Sigmoid colon (tissue), 7 donors: ENCODE data around the gene CDK9. TPM values are rescaled to one million over a fixed set of nuclear protein-coding genes. Genes with fewer than 3 reads are reported as not detected.
A peak's percentile ranks its signal among the peaks of the same experiment; 100 is the strongest.

Experiments
- DNase-seq: peaks from one replicate; pipeline ENCODE4 v3.0.0-alpha.2; 2019
- H3K27ac ChIP-seq, 4 donors: fragments of 200-600 bp; sonication (generic); one replicate each; pipeline ENCODE4 v1.5.1; 2016 to 2019; ENCODE audit warnings: mild to moderate bottlenecking in 1 of 4
- H3K27me3 ChIP-seq, 3 donors: fragments of 200-600 bp; sonication (generic); one replicate each; pipeline ENCODE4 v1.5.1; 2019; ENCODE audit warnings: mild to moderate bottlenecking in 1 of 3
- H3K36me3 ChIP-seq, 4 donors: fragments of 200-600 bp; sonication (generic); one replicate each; pipeline ENCODE4 v1.5.1; 2016 to 2019
- H3K4me1 ChIP-seq, 4 donors: fragments of 200-600 bp; sonication (generic); one replicate each; pipeline ENCODE4 v1.5.1; 2017 to 2019
- H3K4me3 ChIP-seq, 4 donors: fragments of 200-600 bp; sonication (generic); one replicate each; pipeline ENCODE4 v1.5.1; 2017 to 2019; ENCODE audit warnings: mild to moderate bottlenecking in 2 of 4, moderate library complexity in 1 of 4
- H3K9me3 ChIP-seq, 4 donors: fragments of 200-600 bp in 3 of 4; sonication (generic) in 3 of 4; one replicate each; pipeline versions ENCODE4 v1.5.1 to v1.6.1; 2013 to 2019
- CTCF ChIP-seq, 4 experiments: fragments of 450-650 bp in 3 of 4; fragments of 200-600 bp in 1 of 4; IDR thresholded peaks; one replicate each; pipeline ENCODE4 v1.5.1; 2016 to 2019; ENCODE audit warnings: antibody characterized with exemption in 4 of 4, mild to moderate bottlenecking in 3 of 4, moderate library complexity in 2 of 4
- EP300 ChIP-seq, 4 donors: sonication (generic); formaldehyde crosslinking; IDR thresholded peaks; one replicate each; pipeline ENCODE4 v1.6.1; 2017; ENCODE audit warnings: antibody characterized with exemption in 4 of 4
- POLR2A ChIP-seq, 2 donors: fragments of 450-650 bp; IDR thresholded peaks; one replicate each; pipeline ENCODE4 v1.6.1; 2016; ENCODE audit warnings: antibody characterized with exemption in 2 of 2, mild to moderate bottlenecking in 2 of 2, moderate library complexity in 2 of 2
- POLR2AphosphoS5 ChIP-seq, 4 donors: sonication (generic); formaldehyde crosslinking; IDR thresholded peaks; one replicate each; pipeline ENCODE4 v1.6.1; 2017; ENCODE audit warnings: antibody characterized with exemption in 4 of 4
- WGBS, 2 donors: extraction: QIAGEN DNeasy Blood & Tissue Kit; methylation state at CpG; one replicate each; pipeline ENCODE4 v1.1.7; 2013; 5-methylcytosine and 5-hydroxymethylcytosine counted together
- intact Hi-C: fragments of 100-400 bp; cut with DNase I; formaldehyde crosslinking; loops from one replicate; pipeline ENCODE4 v1.15.1; 2023
- polyA plus RNA-seq, 3 donors: library from polyadenylated mRNA; stranded (reverse); fragments of 200-250 nt; gene quantifications; one replicate each; pipeline ENCODE4 v1.2.3, GENCODE V29; 2013
- total RNA-seq, 4 donors: library from RNA; depleted of rRNA; stranded (reverse); fragments of >200 nt; gene quantifications; one replicate each; pipeline ENCODE4 v1.1.0, GENCODE V29; 2016
- donor health status: healthy with polysubstance abuse.
- donor health status: Bipolar disorder and iron deficiency.
- donor health status: healthy.

CDK9 gene
- total and polyA plus RNA-seq, 7 donors, result 28.9 to 77.2 (median 47.2) TPM

- Histone ChIP-seq H3K27ac (no peak overlapping the region), H3K9me3 (no peaks in the 10 kb centered on the region), H3K36me3 (peaks cover 3 to 25% (median 7%) of the 10 kb centered on the region in 4 donors), H3K27me3 (peaks cover 0 to 14% (median 2%) of the 10 kb centered on the region in 3 donors), H3K4me1 (peaks cover 0 to 11% (median 9%) of the 10 kb centered on the region in 4 donors), H3K4me3 (no peak overlapping the region)
- 79 to 89% methylated on average over 4 of the region's 4 CpGs for whole genome bisulfite sequencing, 2 donors
- TF ChIP-seq POLR2AphosphoS5 (IDR thresholded peaks at IDR 0.05) (no peak), EP300 (IDR thresholded peaks at IDR 0.05) (no peak), CTCF (IDR thresholded peaks at IDR 0.05) (no peak), POLR2A (IDR thresholded peaks at IDR 0.05) (no peak)
- intact Hi-C loops, result no loop called here
- DNase-seq, result no peak
These were observed 36.3 kb downstream of the CDK9 start for GRCh38 chr9:127822108-127822507.

- H3K4me1 ChIP-seq, result peaks cover 0 to 33% (median 26%) of the 10 kb centered on the region in 4 donors
- peaks cover 0 to 6% (median 0%) of the 10 kb centered on the region in 4 donors for H3K36me3 ChIP-seq
These were observed 39.7 kb downstream of the CDK9 start for GRCh38 chr9:127825319-127826051.

GRCh38 chr9:127826253-127826913, 40.5 kb downstream of the CDK9 start:
- H3K27ac ChIP-seq, result peak overlapping the region in 1 of 4 donors; percentile 81
- TF ChIP-seq POLR2AphosphoS5 (IDR thresholded peaks at IDR 0.05) (no peak), POLR2A (IDR thresholded peaks at IDR 0.05) (no peak), EP300 (IDR thresholded peaks at IDR 0.05) (no peak), CTCF (IDR thresholded peaks at IDR 0.05) (no peak)
- H3K4me1 ChIP-seq, result peaks cover 0 to 33% (median 26%) of the 10 kb centered on the region in 4 donors
- no peaks in the 10 kb centered on the region for H3K9me3 ChIP-seq
- DNase-seq, result no peak
- intact Hi-C loops, result no loop called here
- H3K27me3 ChIP-seq, result peaks cover 0 to 32% (median 4%) of the 10 kb centered on the region in 3 donors
- peaks cover 0 to 6% (median 0%) of the 10 kb centered on the region in 4 donors for H3K36me3 ChIP-seq
- 57 to 74% methylated on average over 7 of the region's 7 CpGs for WGBS, 2 donors
- no peak overlapping the region for H3K4me3 ChIP-seq

More at GRCh38 chr9:127825319-127826051, 39.7 kb downstream of the CDK9 start:
- Histone ChIP-seq H3K27me3 (peaks cover 0 to 32% (median 4%) of the 10 kb centered on the region in 3 donors), H3K27ac (no peak overlapping the region), H3K4me3 (no peak overlapping the region), H3K9me3 (no peaks in the 10 kb centered on the region)
- intact Hi-C loops, result no loop called here
- WGBS, 2 donors, result 17 to 58% methylated on average over 42 of the region's 42 CpGs
- DNase-seq, result peak; percentile 75
- TF ChIP-seq CTCF (IDR thresholded peaks at IDR 0.05), result peak in 2 of 4 experiments; percentile 19 to 43
- no peak for TF ChIP-seq EP300 (IDR thresholded peaks at IDR 0.05)
- no peak for TF ChIP-seq POLR2A (IDR thresholded peaks at IDR 0.05)
- TF ChIP-seq POLR2AphosphoS5 (IDR thresholded peaks at IDR 0.05), result no peak

GRCh38 chr9:127828262-127829031, 42.6 kb downstream of the CDK9 start:
- 8 to 40% methylated on average over 34 of the region's 34 CpGs for WGBS, 2 donors
- intact Hi-C loops, result no loop called here
- peak; percentile 95 for DNase-seq
- peaks cover 0 to 33% (median 29%) of the 10 kb centered on the region in 4 donors for H3K4me1 ChIP-seq
- H3K9me3 ChIP-seq, result no peaks in the 10 kb centered on the region
- peaks cover 0 to 6% (median 0%) of the 10 kb centered on the region in 4 donors for H3K36me3 ChIP-seq
- peak overlapping the region in 3 of 4 donors; percentile 21 to 43 (median 36) for H3K4me3 ChIP-seq
- peak overlapping the region; percentile 65 to 81 (median 76) for H3K27ac ChIP-seq
- peak; percentile 66 to 90 (median 76) for TF ChIP-seq POLR2AphosphoS5 (IDR thresholded peaks at IDR 0.05)
- peak; percentile 24 to 34 for TF ChIP-seq POLR2A (IDR thresholded peaks at IDR 0.05)
- TF ChIP-seq EP300 (IDR thresholded peaks at IDR 0.05), result no peak
- H3K27me3 ChIP-seq, result peaks cover 0 to 32% (median 4%) of the 10 kb centered on the region in 3 donors
